B cell (primary cell): ENCODE results near the gene SLC27A5.
A peak's percentile ranks its signal among the peaks of the same experiment; 100 is the strongest.

Experiments used
- EZH2 ChIP-seq: IDR thresholded peaks from 2 replicates; pipeline ENCODE4 v1.6.1; 2012; ENCODE audit warnings: borderline replicate concordance, low read depth, mild to moderate bottlenecking, moderate library complexity, low read length; ENCODE audit not compliant: insufficient read depth, poor library complexity, severe bottlenecking
- TF ChIP-seq, protein P1 (sequence below): fragments of 200-600 bp; IDR thresholded peaks from one replicate; pipeline ENCODE4 v1.8.0; 2022; ENCODE audit warnings: antibody characterized with exemption, mild to moderate bottlenecking

DNA sequence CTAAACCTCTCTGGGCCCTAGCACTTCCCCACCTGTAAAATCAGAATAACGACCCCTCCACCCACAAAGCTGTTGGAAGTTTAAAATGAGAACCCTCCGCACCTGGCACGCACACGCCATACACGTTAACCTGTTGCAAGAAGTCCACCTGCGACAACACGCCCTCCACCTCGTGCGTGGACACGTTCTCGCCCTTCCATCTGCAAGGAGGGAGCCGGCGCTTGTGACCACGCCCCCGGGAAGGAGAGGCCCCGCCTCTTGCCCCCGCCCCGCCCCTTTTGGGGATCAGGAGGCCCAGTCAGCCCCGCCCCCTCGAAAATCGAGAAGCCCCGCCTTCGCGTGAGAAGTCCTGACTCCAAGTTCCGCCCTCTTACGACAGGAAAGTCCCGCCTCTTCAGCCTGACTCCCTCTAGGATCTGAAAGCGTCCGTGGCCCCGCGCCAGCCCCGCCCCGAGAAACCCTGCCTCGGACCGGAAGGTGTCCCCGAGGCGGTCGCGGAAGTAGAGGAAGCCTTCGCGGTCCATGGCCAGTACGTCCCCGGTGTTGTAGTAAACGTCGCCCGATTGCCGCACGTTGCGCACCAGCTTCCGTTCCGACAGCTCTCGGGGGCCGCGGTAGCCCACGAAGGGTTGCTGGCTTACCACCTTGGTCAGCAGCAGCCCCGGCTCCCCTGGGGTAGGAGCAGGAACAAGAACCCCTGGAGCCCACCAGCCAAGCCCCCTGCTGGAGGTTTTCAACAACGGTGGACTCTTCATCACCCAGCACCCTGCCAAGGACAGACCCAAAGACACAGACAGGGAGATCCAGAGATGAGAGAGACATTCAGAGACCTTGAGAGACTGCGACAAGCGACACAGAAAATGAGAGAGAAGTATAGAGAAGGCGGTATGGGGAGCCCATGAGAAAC, 12.5 kb downstream of the SLC27A5 start:
- TF ChIP-seq, protein P1, sequence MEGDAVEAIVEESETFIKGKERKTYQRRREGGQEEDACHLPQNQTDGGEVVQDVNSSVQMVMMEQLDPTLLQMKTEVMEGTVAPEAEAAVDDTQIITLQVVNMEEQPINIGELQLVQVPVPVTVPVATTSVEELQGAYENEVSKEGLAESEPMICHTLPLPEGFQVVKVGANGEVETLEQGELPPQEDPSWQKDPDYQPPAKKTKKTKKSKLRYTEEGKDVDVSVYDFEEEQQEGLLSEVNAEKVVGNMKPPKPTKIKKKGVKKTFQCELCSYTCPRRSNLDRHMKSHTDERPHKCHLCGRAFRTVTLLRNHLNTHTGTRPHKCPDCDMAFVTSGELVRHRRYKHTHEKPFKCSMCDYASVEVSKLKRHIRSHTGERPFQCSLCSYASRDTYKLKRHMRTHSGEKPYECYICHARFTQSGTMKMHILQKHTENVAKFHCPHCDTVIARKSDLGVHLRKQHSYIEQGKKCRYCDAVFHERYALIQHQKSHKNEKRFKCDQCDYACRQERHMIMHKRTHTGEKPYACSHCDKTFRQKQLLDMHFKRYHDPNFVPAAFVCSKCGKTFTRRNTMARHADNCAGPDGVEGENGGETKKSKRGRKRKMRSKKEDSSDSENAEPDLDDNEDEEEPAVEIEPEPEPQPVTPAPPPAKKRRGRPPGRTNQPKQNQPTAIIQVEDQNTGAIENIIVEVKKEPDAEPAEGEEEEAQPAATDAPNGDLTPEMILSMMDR: peak; percentile 45
- TF ChIP-seq EZH2: no peak
